ENCODE data around the gene CRACDL.

DNA sequence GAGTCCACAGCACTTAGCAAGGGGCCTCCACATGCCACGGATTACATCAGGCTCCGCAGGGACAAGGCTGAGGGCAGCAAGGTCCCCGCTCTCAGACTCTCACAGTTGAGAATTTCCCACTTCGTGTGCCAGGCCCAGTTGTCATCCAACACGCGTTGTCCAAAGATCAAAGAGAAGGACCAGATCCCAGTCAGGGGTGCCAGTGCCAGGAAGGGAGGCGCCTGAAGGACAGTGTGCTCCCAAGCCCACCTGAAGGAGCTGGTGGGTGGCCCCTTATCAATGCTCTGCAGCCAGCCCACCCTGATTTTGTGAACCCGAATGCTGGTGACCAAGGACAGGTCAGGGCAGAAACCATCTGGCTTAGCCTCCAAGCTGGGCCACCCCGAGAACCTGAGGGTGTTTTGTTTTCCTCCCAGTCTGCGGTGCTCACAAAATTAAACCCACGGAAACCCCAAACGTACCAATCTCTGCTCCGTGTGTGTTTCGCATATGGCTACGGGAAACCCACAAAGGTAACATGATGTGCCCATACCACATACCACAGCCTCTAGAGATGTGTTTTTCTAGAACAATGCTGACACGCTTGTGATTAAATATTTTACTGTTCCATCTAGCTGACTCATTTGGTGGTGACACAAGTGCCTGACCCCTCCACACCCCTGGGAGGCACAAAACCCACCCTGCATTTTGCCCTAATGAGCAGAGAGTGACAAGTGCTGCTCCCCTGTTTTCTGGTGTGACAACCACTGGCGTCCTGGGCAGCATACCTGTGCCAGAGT is 24.5 kb downstream of the CRACDL start:
- TF ChIP-seq, protein P1, sequence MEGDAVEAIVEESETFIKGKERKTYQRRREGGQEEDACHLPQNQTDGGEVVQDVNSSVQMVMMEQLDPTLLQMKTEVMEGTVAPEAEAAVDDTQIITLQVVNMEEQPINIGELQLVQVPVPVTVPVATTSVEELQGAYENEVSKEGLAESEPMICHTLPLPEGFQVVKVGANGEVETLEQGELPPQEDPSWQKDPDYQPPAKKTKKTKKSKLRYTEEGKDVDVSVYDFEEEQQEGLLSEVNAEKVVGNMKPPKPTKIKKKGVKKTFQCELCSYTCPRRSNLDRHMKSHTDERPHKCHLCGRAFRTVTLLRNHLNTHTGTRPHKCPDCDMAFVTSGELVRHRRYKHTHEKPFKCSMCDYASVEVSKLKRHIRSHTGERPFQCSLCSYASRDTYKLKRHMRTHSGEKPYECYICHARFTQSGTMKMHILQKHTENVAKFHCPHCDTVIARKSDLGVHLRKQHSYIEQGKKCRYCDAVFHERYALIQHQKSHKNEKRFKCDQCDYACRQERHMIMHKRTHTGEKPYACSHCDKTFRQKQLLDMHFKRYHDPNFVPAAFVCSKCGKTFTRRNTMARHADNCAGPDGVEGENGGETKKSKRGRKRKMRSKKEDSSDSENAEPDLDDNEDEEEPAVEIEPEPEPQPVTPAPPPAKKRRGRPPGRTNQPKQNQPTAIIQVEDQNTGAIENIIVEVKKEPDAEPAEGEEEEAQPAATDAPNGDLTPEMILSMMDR (IDR thresholded peaks at IDR 0.05), result no peak
- TF ChIP-seq POLR2A (IDR thresholded peaks at IDR 0.05), result no peak
